Thyroid gland (tissue), 4 donors: Measurements from ENCODE around the gene CSMD2. TPM values are rescaled to one million over a fixed set of nuclear protein-coding genes. Genes with fewer than 3 reads are reported as not detected.

Experiments
- DNase-seq, 2 donors: peaks; one replicate each; pipeline ENCODE4 v3.0.0-alpha.2; 2019
- H3K27ac ChIP-seq, 3 donors: fragments of 200-600 bp; sonication (generic); 1 replicate in 2 of 3; 2 replicates in 1 of 3; pipeline ENCODE4 v1.5.1; 2016 to 2019; ENCODE audit warnings: mild to moderate bottlenecking in 1 of 3, moderate library complexity in 1 of 3
- H3K27me3 ChIP-seq: fragments of 200-600 bp; sonication (generic); one replicate; pipeline ENCODE4 v1.5.1; 2019
- H3K36me3 ChIP-seq, 2 donors: fragments of 200-600 bp; sonication (generic); one replicate each; pipeline ENCODE4 v1.5.1; 2016 to 2019
- H3K4me1 ChIP-seq, 2 donors: fragments of 200-600 bp; sonication (generic); one replicate each; pipeline ENCODE4 v1.5.1; 2017 to 2019
- H3K4me3 ChIP-seq, 3 donors: fragments of 200-600 bp; sonication (generic); replicated peaks in 1 of 3; 1 replicate in 2 of 3; 2 replicates in 1 of 3; pipeline ENCODE4 v1.5.1; 2016; ENCODE audit warnings: mild to moderate bottlenecking in 1 of 3
- H3K9me3 ChIP-seq: fragments of 200-600 bp; sonication (generic); one replicate; pipeline ENCODE4 v1.5.1; 2017
- POLR2A ChIP-seq, 2 donors: fragments of 450-650 bp; IDR thresholded peaks; one replicate each; pipeline ENCODE4 v1.6.1; 2017; ENCODE audit warnings: antibody characterized with exemption in 2 of 2, mild to moderate bottlenecking in 2 of 2, moderate library complexity in 1 of 2
- WGBS, 2 donors: methylation state at CpG; one replicate each; pipeline ENCODE4 v1.1.5; 2017; 5-methylcytosine and 5-hydroxymethylcytosine counted together
- intact Hi-C: fragments of 100-400 bp; cut with DNase I; formaldehyde crosslinking; loops from one replicate; pipeline ENCODE4 v1.15.1; 2023
- total RNA-seq, 4 donors: library from RNA; depleted of rRNA; stranded (reverse); fragments of >200 nt; gene quantifications; one replicate each; pipeline ENCODE4 v1.2.3, GENCODE V29; 2016
- TF ChIP-seq, protein P1 (sequence below), 6 experiments: fragments of 200-600 bp in 3 of 6; fragments of 450-650 bp in 3 of 6; sonication (generic) in 3 of 6; IDR thresholded peaks; one replicate each; pipeline ENCODE4 v1.5.1; 2016 to 2019; ENCODE audit warnings: antibody characterized with exemption in 6 of 6, mild to moderate bottlenecking in 2 of 6, inconsistent platforms in 1 of 6, moderate library complexity in 1 of 6

CSMD2 gene
- total RNA-seq, 4 donors from 2014 or later = 0.10 to 0.45 (median 0.13) TPM; not detected in 1

DNA sequence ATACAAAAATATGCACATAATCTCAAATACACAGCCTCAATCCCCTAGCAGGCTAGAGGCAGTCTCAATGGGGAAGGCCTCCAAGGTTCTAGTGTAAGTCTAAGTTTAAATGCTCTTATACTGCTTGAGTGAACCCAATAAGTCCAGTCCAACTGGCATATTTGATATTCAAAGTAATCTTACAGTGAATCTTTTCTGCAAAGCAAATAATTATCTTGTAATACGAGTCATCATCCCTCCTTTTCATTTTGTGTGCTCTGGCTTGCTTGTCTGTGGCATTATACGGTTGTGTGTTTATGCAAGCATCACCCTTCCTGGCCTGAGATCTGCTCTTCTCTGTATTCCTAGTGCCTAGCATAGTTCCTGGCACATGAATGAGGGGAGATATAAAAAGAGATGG is 468.1 kb downstream of the CSMD2 start:
- intact Hi-C loops = no loop called here
- Histone ChIP-seq H3K36me3 (no peaks in the 10 kb centered on the region), H3K27me3 (no peaks in the 10 kb centered on the region), H3K4me1 (no peaks in the 10 kb centered on the region), H3K27ac (no peak overlapping the region), H3K4me3 (no peak overlapping the region), H3K9me3 (no peaks in the 10 kb centered on the region)
- WGBS, 2 donors = 65 to 78% methylated on average over 2 of the region's 2 CpGs
- no peak for DNase-seq
- TF ChIP-seq POLR2A (IDR thresholded peaks at IDR 0.05) = no peak
- TF ChIP-seq, protein P1, sequence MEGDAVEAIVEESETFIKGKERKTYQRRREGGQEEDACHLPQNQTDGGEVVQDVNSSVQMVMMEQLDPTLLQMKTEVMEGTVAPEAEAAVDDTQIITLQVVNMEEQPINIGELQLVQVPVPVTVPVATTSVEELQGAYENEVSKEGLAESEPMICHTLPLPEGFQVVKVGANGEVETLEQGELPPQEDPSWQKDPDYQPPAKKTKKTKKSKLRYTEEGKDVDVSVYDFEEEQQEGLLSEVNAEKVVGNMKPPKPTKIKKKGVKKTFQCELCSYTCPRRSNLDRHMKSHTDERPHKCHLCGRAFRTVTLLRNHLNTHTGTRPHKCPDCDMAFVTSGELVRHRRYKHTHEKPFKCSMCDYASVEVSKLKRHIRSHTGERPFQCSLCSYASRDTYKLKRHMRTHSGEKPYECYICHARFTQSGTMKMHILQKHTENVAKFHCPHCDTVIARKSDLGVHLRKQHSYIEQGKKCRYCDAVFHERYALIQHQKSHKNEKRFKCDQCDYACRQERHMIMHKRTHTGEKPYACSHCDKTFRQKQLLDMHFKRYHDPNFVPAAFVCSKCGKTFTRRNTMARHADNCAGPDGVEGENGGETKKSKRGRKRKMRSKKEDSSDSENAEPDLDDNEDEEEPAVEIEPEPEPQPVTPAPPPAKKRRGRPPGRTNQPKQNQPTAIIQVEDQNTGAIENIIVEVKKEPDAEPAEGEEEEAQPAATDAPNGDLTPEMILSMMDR (IDR thresholded peaks at IDR 0.05) = no peak

DNA sequence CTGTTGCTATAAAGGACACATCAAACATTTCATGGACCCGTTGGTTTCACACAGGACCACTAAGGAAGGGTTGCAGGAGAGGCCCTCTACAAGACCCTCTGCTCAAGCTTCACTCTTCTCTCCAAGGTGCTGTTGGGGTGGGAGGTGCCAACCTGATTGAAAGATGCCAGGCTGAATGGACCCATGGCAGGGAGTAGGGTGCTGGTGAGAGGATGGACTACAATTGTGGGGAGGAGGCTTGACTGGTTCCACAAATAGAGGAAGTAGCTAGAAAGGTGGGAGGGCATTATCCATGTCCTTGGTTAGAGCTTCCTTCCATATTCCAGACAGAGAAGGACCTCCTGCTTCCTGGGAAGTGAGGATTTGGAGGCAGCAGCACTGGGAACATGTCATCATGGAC is 468.7 kb downstream of the CSMD2 start:
- no peak for DNase-seq
- WGBS, 2 donors = 77% methylated on average over 1 of the region's 1 CpG
- H3K4me3 ChIP-seq = no peak overlapping the region
- intact Hi-C loops = no loop called here
- H3K4me1 ChIP-seq = no peaks in the 10 kb centered on the region
- H3K27me3 ChIP-seq = no peaks in the 10 kb centered on the region
- H3K27ac ChIP-seq = no peak overlapping the region
- TF ChIP-seq, protein P1 (IDR thresholded peaks at IDR 0.05) = no peak
- no peak for TF ChIP-seq POLR2A (IDR thresholded peaks at IDR 0.05)
- no peaks in the 10 kb centered on the region for H3K36me3 ChIP-seq
- H3K9me3 ChIP-seq = no peaks in the 10 kb centered on the region

DNA sequence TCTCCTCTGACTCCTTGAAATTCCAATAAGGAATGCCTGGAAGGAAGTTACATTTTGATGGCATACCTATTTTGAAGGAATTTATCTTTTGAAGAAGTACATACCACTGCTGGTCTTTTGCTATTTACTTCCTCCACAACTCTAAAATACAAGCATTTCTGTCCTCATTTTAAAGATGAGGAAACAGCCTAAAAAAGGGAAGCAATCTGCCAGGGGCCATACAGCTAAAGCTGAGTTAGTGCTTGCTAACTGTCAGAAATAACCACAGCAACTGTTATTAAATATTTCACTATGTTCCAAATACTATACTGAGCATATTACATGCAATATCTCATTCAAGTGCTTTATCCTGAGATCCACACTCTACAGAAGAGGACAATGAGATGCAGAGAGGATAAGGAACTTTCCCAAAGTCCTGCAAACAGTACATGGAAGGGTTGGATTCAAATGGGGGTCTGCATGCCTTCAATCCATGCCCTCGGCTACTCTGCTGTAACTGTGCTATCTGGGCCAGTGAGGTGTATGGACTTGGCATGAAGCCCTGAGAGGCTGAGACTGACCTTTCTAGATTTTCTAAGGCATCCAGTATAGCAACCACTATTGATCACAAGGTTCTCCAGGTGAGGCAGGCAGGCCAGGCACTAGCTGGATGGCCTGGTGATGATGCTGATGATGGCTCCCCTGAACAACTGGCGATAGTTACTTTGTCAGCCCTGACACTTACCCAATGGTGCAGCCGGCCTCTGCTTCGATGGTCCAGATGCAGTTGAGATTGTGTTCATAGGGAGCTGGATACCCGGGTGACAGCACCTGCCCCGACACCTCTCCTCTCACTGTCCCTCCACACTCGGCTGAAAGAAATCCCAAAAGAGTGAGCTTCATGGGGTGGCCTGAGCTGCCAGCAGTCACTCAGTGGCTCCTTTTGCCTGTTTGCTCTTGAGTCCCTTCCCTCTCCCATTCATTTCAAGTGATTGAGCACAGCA is 472.5 kb downstream of the CSMD2 start:
- TF ChIP-seq POLR2A (IDR thresholded peaks at IDR 0.05) = no peak
- TF ChIP-seq, protein P1 (IDR thresholded peaks at IDR 0.05) = no peak
- no peak for DNase-seq
- Histone ChIP-seq H3K36me3 (no peaks in the 10 kb centered on the region), H3K4me1 (no peaks in the 10 kb centered on the region), H3K9me3 (no peaks in the 10 kb centered on the region), H3K4me3 (no peak overlapping the region), H3K27ac (no peak overlapping the region), H3K27me3 (no peaks in the 10 kb centered on the region)
- 90 to 93% methylated on average over 7 of the region's 7 CpGs for WGBS, 2 donors
- intact Hi-C loops = no loop called here

DNA sequence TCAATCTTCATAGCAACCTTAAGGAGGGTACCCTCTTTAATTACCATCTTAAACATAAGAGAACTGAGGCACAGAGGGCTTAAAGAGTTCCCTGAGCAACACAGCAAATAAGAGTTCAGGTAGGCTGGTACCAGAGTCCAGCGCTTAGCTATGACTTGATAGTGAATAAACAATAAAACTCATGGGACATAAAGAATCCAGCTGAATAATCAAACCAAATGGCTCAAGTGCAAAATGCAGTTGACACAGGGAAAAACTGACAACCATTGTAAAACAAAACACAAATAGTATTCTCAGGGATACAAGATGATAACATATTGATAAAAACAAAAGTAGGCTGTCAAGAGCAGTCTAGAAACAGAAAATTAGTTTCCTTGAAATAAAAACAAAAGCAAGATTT is 478.0 kb downstream of the CSMD2 start:
- Histone ChIP-seq H3K27ac (no peak overlapping the region), H3K4me1 (no peaks in the 10 kb centered on the region), H3K36me3 (no peaks in the 10 kb centered on the region), H3K4me3 (no peak overlapping the region), H3K9me3 (no peaks in the 10 kb centered on the region), H3K27me3 (peaks cover 5% of the 10 kb centered on the region)
- TF ChIP-seq, protein P1 (IDR thresholded peaks at IDR 0.05) = no peak
- TF ChIP-seq POLR2A (IDR thresholded peaks at IDR 0.05) = no peak
- 79 to 89% methylated on average over 1 of the region's 1 CpG for WGBS, 2 donors
- DNase-seq = no peak
- intact Hi-C loops = no loop called here

- no peaks in the 10 kb centered on the region for H3K9me3 ChIP-seq
- H3K4me3 ChIP-seq = no peak overlapping the region
- TF ChIP-seq POLR2A (IDR thresholded peaks at IDR 0.05) = no peak
- TF ChIP-seq, protein P1 (IDR thresholded peaks at IDR 0.05) = no peak
- no peak for DNase-seq
- 100% methylated on average over 1 of the region's 1 CpG for WGBS, 2 donors
- H3K27ac ChIP-seq = no peak overlapping the region
- no peaks in the 10 kb centered on the region for H3K4me1 ChIP-seq
- peaks cover 5% of the 10 kb centered on the region for H3K27me3 ChIP-seq
- H3K36me3 ChIP-seq = no peaks in the 10 kb centered on the region
- intact Hi-C loops = no loop called here
Observed at GRCh38 chr1:33686551-33686950, 478.5 kb downstream of the CSMD2 start.
